Neural cell (in vitro differentiated cells): ENCODE measurements around the gene LHX5. TPM values are rescaled to one million over a fixed set of nuclear protein-coding genes. Genes with fewer than 3 reads are reported as not detected.

Experiments used
- H2AFZ ChIP-seq: fragments of 200-600, 300-800 bp; sonication (generic), shearing (Covaris generic); 2 replicates; pipeline ENCODE4 v1.6.0; 2014; ENCODE audit warnings: low read depth, mild to moderate bottlenecking, antibody characterized with exemption, low read length, moderate library complexity
- H3F3A ChIP-seq: fragments of 200-600 bp; shearing (Covaris generic); 2 replicates; pipeline ENCODE4 v1.6.1; 2016; ENCODE audit warnings: mild to moderate bottlenecking, moderate library complexity, mixed read lengths, antibody characterized with exemption, low read length; ENCODE audit not compliant: insufficient read depth, poor library complexity, severe bottlenecking
- H3K27ac ChIP-seq: fragments of 200-600, 300-800 bp; sonication (generic), shearing (Covaris generic); 2 replicates; pipeline ENCODE4 v1.5.1; 2014; ENCODE audit warnings: mild to moderate bottlenecking, low read length, moderate library complexity
- H3K27me3 ChIP-seq: fragments of 300-800, 200-600 bp; sonication (generic), shearing (Covaris generic); 2 replicates; pipeline ENCODE4 v1.6.0; 2014; ENCODE audit warnings: mild to moderate bottlenecking, low read depth, low read length, moderate library complexity; ENCODE audit not compliant: insufficient read depth
- H3K36me3 ChIP-seq: fragments of 300-800, 200-600 bp; sonication (generic), shearing (Covaris generic); 2 replicates; pipeline ENCODE4 v1.5.1; 2014; ENCODE audit warnings: mild to moderate bottlenecking, antibody characterized with exemption, low read length, moderate library complexity; ENCODE audit not compliant: insufficient read depth
- H3K4me2 ChIP-seq: fragments of 300-800, 200-600 bp; sonication (generic), shearing (Covaris generic); 2 replicates; pipeline ENCODE4 v1.6.0; 2014; ENCODE audit warnings: mild to moderate bottlenecking, low read length
- H3K4me3 ChIP-seq: fragments of 300-800, 200-600 bp; sonication (generic), shearing (Covaris generic); 2 replicates; pipeline ENCODE4 v1.5.1; 2014; ENCODE audit warnings: mild to moderate bottlenecking, low read length, moderate library complexity
- H3K79me2 ChIP-seq: fragments of 200-600 bp; shearing (Covaris generic); replicated peaks from 2 replicates; pipeline ENCODE4 v1.6.0; 2014; ENCODE audit warnings: mild to moderate bottlenecking, low read length, moderate library complexity; ENCODE audit not compliant: insufficient read depth
- H3K9ac ChIP-seq: fragments of 300-800, 200-600 bp; sonication (generic), shearing (Covaris generic); 2 replicates; pipeline ENCODE4 v1.6.1; 2016; ENCODE audit warnings: mild to moderate bottlenecking, low read length, mixed read lengths
- H3K9me2 ChIP-seq: fragments of 200-600 bp; shearing (Covaris generic); 2 replicates; pipeline ENCODE4 v1.6.1; 2016; ENCODE audit warnings: mild to moderate bottlenecking, low read length, mixed read lengths; ENCODE audit not compliant: insufficient read depth
- H3K9me3 ChIP-seq: fragments of 200-600, 300-800 bp; sonication (generic), shearing (Covaris generic); 2 replicates; pipeline ENCODE4 v1.6.1; 2016; ENCODE audit warnings: mild to moderate bottlenecking, mixed run types, low read length, moderate library complexity, mixed read lengths
- H4K20me1 ChIP-seq: fragments of 200-600 bp; shearing (Covaris generic); 2 replicates; pipeline ENCODE4 v1.6.1; 2016; ENCODE audit warnings: mild to moderate bottlenecking, mixed run types; ENCODE audit not compliant: insufficient read depth
- CTCF ChIP-seq: fragments of 450-650 bp; IDR thresholded peaks from 2 replicates; pipeline ENCODE4 v1.5.1; 2014; ENCODE audit warnings: antibody characterized with exemption, mild to moderate bottlenecking, moderate library complexity; ENCODE audit not compliant: poor library complexity, severe bottlenecking
- EP300 ChIP-seq: fragments of 450-650 bp; conservative IDR thresholded peaks from 2 replicates; pipeline ENCODE4 v1.6.1; 2014; ENCODE audit warnings: antibody characterized with exemption, mild to moderate bottlenecking, moderate library complexity; ENCODE audit not compliant: poor library complexity, severe bottlenecking
- EZH2 ChIP-seq: fragments of 200-600, 300-800 bp; shearing (Covaris generic), sonication (generic); IDR thresholded peaks from 2 replicates; pipeline ENCODE4 v1.6.1; 2014; ENCODE audit warnings: antibody characterized with exemption, low read length, borderline replicate concordance, mild to moderate bottlenecking; ENCODE audit not compliant: insufficient read depth, poor library complexity, severe bottlenecking
- MXI1 ChIP-seq: fragments of 450-650 bp; conservative IDR thresholded peaks from 2 replicates; pipeline ENCODE4 v1.6.1; 2014; ENCODE audit warnings: antibody characterized with exemption, mild to moderate bottlenecking; ENCODE audit not compliant: poor library complexity, severe bottlenecking
- POLR2AphosphoS5 ChIP-seq: IDR thresholded peaks from 2 replicates; pipeline ENCODE4 v1.6.1; 2012
- RAD21 ChIP-seq: fragments of 450-650 bp; conservative IDR thresholded peaks from 2 replicates; pipeline ENCODE4 v1.6.1; 2014; ENCODE audit warnings: antibody characterized with exemption, mild to moderate bottlenecking, moderate library complexity
- SMC3 ChIP-seq: fragments of 450-650 bp; conservative IDR thresholded peaks from 2 replicates; pipeline ENCODE4 v1.6.1; 2014; ENCODE audit warnings: antibody characterized with exemption, mild to moderate bottlenecking, moderate library complexity; ENCODE audit not compliant: poor library complexity
- TAF1 ChIP-seq: IDR thresholded peaks from 2 replicates; pipeline ENCODE4 v1.6.1; 2012; ENCODE audit warnings: low read depth
- polyA plus RNA-seq: library from polyadenylated mRNA; depleted of rRNA; stranded (reverse); fragments of >200 nt; gene quantifications from 2 replicates; pipeline ENCODE4 v1.2.3, GENCODE V29; 2014
- TF ChIP-seq, protein P1 (sequence below): IDR thresholded peaks from 2 replicates; pipeline ENCODE4 v1.6.1; 2012; ENCODE audit warnings: borderline replicate concordance

The LHX5 gene
- polyA plus RNA-seq, 1 donor from 2014 or later = 3.8 TPM

- Histone ChIP-seq H4K20me1 (no peaks in the 10 kb centered on the region), H2AFZ (no peak overlapping the region), H3K9me3 (no peaks in the 10 kb centered on the region), H3K27me3 (peaks cover 8% of the 10 kb centered on the region), H3K27ac (no peak overlapping the region), H3K4me3 (no peak overlapping the region), H3F3A (no peaks in the 10 kb centered on the region), H3K4me2 (no peak overlapping the region), H3K79me2 (no peaks in the 10 kb centered on the region), H3K9ac (no peak overlapping the region), H3K36me3 (no peaks in the 10 kb centered on the region), H3K9me2 (no peaks in the 10 kb centered on the region)
- TF ChIP-seq POLR2AphosphoS5 (no peak), RAD21 (no peak), CTCF (no peak), MXI1 (no peak), TAF1 (no peak), EZH2 (no peak), SMC3 (no peak), EP300 (no peak)
- TF ChIP-seq, protein P1, sequence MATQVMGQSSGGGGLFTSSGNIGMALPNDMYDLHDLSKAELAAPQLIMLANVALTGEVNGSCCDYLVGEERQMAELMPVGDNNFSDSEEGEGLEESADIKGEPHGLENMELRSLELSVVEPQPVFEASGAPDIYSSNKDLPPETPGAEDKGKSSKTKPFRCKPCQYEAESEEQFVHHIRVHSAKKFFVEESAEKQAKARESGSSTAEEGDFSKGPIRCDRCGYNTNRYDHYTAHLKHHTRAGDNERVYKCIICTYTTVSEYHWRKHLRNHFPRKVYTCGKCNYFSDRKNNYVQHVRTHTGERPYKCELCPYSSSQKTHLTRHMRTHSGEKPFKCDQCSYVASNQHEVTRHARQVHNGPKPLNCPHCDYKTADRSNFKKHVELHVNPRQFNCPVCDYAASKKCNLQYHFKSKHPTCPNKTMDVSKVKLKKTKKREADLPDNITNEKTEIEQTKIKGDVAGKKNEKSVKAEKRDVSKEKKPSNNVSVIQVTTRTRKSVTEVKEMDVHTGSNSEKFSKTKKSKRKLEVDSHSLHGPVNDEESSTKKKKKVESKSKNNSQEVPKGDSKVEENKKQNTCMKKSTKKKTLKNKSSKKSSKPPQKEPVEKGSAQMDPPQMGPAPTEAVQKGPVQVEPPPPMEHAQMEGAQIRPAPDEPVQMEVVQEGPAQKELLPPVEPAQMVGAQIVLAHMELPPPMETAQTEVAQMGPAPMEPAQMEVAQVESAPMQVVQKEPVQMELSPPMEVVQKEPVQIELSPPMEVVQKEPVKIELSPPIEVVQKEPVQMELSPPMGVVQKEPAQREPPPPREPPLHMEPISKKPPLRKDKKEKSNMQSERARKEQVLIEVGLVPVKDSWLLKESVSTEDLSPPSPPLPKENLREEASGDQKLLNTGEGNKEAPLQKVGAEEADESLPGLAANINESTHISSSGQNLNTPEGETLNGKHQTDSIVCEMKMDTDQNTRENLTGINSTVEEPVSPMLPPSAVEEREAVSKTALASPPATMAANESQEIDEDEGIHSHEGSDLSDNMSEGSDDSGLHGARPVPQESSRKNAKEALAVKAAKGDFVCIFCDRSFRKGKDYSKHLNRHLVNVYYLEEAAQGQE = no peak
Observed at GRCh38 chr12:113506867-113507266, 35.2 kb upstream of the LHX5 start.

DNA sequence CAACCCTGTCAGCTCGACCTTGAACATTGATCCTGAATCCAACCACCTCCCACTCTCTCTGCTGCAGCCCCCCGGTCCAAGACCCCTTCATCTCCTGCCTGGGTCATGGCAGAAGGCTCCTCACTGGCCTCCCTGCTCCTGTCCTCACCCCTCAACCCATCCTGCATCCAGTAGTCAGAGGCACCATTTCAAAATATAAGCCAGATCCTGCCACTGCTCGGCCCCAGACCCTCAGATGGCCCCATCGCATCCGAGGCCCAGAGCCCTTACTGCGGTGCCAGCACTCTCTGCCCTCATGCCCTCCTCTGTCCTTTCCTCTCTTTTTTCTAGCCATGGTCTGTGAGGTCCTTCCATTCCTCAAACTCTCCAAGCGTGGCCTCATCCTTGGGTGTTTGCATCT lies 34.3 kb upstream of the LHX5 start:
- H3K9ac ChIP-seq = no peak overlapping the region
- H3K27me3 ChIP-seq = peaks cover 8% of the 10 kb centered on the region
- H3F3A ChIP-seq = no peaks in the 10 kb centered on the region
- H3K27ac ChIP-seq = no peak overlapping the region
- no peaks in the 10 kb centered on the region for H3K9me3 ChIP-seq
- no peaks in the 10 kb centered on the region for H4K20me1 ChIP-seq
- no peaks in the 10 kb centered on the region for H3K79me2 ChIP-seq
- TF ChIP-seq TAF1 (no peak), EZH2 (no peak), POLR2AphosphoS5 (no peak), CTCF (no peak)
- H3K9me2 ChIP-seq = no peaks in the 10 kb centered on the region
- no peaks in the 10 kb centered on the region for H3K36me3 ChIP-seq
- H3K4me2 ChIP-seq = no peak overlapping the region
- no peak overlapping the region for H3K4me3 ChIP-seq
- no peak overlapping the region for H2AFZ ChIP-seq
